Measurements from ENCODE around the gene ZNF775. TPM values are rescaled to one million over a fixed set of nuclear protein-coding genes. Genes with fewer than 3 reads are reported as not detected.
A peak's percentile ranks its signal among the peaks of the same experiment; 100 is the strongest.

ZNF775 gene
- total and polyA plus RNA-seq, 2 of the 13 experiments (the other 11 are each of a cell fraction or from before 2014, with no cell fraction given): 3.1 to 3.2 TPM

DNA sequence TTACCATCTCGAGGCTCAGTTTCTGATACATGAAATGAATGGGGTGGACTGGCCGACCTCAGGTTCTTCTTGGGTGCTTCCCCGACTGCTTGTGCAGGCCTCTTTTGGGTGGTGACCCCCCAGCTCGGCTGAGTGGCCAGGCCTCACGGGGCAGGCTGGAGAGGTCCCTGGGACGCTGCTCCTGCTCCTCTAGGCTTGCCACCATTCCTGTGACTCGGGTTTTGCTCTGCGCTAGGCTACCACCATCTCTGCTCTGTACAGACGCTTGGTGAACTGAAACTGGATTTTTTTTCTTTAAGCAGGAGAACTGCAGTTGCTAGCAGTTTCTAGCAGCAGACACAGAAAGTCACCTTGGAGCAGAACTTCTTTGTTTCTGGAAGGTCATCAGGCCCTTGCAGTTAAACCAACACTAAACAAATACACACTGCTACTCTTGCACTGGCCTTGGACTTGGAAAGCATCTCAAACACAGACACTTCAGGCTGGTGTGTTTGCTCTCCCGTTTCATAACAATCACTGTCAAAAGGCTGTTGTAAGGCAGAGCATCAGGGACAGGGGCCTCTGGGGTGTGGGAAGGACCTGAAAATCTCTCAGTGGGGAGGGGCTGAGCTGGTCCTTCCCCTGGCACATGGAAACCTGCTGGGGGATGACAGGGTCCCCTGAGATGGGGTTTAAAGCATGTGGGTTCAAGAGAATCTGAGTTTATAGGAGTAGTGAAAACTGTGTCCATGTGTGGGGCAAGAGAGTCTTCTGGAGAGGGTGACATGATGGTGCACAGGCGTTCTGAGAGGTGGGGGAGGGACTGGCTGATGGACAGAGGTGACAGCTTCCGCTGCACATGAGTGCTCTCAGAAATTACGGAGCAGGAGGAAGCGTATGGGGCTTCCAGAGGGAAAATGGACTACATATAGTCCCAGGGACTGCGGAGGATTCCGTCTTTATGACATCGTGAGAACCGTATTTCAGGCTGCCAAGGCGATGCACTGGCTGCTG, 36.3 kb downstream of the ZNF775 start (continued):
- TF ChIP-seq HNF4G (IDR thresholded peaks at IDR 0.05; ENCODE audit: borderline replicate concordance, low read depth, low read length) (peak; percentile 40; the same call in 1 of the 2 replicates), HNF4G (CRISPR knock-in tag; IDR thresholded peaks at IDR 0.05; ENCODE audit: borderline replicate concordance, low read depth) (peak; percentile 59; the same call in 1 of the 2 replicates), AKAP8 (CRISPR knock-in tag; IDR thresholded peaks at IDR 0.05) (no peak), ZNF644 (CRISPR knock-in tag; IDR thresholded peaks at IDR 0.05; ENCODE audit: low read depth) (0 out of 2 replicates have a peak, but pooled peaks have one; percentile 21), CENPT (CRISPR knock-in tag; IDR thresholded peaks at IDR 0.05; ENCODE audit: low read depth) (no peak), HES4 (CRISPR knock-in tag; IDR thresholded peaks at IDR 0.05; ENCODE audit: borderline replicate concordance) (no peak), KMT2B (CRISPR knock-in tag; IDR thresholded peaks at IDR 0.05) (peak; percentile 25; the same call in 1 of the 2 replicates), PRMT3 (CRISPR knock-in tag; IDR thresholded peaks at IDR 0.05; ENCODE audit: borderline replicate concordance, low read depth) (no peak), HDAC6 (IDR thresholded peaks at IDR 0.05; ENCODE audit: low read depth, low read length) (no peak), XRCC5 (optimal IDR thresholded peaks at IDR 0.05; ENCODE audit: low read length) (no peak), TMF1 (CRISPR knock-in tag; IDR thresholded peaks at IDR 0.05; ENCODE audit: low read depth) (no peak), GATA4 (IDR thresholded peaks at IDR 0.05; ENCODE audit: borderline replicate concordance, low read depth) (no peak), ZNF263 (CRISPR knock-in tag; IDR thresholded peaks at IDR 0.05) (no peak)
- TF ChIP-seq, protein P1, sequence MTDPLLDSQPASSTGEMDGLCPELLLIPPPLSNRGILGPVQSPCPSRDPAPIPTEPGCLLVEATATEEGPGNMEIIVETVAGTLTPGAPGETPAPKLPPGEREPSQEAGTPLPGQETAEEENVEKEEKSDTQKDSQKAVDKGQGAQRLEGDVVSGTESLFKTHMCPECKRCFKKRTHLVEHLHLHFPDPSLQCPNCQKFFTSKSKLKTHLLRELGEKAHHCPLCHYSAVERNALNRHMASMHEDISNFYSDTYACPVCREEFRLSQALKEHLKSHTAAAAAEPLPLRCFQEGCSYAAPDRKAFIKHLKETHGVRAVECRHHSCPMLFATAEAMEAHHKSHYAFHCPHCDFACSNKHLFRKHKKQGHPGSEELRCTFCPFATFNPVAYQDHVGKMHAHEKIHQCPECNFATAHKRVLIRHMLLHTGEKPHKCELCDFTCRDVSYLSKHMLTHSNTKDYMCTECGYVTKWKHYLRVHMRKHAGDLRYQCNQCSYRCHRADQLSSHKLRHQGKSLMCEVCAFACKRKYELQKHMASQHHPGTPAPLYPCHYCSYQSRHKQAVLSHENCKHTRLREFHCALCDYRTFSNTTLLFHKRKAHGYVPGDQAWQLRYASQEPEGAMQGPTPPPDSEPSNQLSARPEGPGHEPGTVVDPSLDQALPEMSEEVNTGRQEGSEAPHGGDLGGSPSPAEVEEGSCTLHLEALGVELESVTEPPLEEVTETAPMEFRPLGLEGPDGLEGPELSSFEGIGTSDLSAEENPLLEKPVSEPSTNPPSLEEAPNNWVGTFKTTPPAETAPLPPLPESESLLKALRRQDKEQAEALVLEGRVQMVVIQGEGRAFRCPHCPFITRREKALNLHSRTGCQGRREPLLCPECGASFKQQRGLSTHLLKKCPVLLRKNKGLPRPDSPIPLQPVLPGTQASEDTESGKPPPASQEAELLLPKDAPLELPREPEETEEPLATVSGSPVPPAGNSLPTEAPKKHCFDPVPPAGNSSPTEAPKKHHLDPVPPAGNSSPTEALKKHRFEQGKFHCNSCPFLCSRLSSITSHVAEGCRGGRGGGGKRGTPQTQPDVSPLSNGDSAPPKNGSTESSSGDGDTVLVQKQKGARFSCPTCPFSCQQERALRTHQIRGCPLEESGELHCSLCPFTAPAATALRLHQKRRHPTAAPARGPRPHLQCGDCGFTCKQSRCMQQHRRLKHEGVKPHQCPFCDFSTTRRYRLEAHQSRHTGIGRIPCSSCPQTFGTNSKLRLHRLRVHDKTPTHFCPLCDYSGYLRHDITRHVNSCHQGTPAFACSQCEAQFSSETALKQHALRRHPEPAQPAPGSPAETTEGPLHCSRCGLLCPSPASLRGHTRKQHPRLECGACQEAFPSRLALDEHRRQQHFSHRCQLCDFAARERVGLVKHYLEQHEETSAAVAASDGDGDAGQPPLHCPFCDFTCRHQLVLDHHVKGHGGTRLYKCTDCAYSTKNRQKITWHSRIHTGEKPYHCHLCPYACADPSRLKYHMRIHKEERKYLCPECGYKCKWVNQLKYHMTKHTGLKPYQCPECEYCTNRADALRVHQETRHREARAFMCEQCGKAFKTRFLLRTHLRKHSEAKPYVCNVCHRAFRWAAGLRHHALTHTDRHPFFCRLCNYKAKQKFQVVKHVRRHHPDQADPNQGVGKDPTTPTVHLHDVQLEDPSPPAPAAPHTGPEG (CRISPR knock-in tag; IDR thresholded peaks at IDR 0.05): no peak
- TF ChIP-seq, protein P2, sequence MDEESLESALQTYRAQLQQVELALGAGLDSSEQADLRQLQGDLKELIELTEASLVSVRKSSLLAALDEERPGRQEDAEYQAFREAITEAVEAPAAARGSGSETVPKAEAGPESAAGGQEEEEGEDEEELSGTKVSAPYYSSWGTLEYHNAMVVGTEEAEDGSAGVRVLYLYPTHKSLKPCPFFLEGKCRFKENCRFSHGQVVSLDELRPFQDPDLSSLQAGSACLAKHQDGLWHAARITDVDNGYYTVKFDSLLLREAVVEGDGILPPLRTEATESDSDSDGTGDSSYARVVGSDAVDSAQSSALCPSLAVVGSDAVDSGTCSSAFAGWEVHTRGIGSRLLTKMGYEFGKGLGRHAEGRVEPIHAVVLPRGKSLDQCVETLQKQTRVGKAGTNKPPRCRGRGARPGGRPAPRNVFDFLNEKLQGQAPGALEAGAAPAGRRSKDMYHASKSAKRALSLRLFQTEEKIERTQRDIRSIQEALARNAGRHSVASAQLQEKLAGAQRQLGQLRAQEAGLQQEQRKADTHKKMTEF (CRISPR knock-in tag; IDR thresholded peaks at IDR 0.05): peak; percentile 92
- TF ChIP-seq, protein P3, sequence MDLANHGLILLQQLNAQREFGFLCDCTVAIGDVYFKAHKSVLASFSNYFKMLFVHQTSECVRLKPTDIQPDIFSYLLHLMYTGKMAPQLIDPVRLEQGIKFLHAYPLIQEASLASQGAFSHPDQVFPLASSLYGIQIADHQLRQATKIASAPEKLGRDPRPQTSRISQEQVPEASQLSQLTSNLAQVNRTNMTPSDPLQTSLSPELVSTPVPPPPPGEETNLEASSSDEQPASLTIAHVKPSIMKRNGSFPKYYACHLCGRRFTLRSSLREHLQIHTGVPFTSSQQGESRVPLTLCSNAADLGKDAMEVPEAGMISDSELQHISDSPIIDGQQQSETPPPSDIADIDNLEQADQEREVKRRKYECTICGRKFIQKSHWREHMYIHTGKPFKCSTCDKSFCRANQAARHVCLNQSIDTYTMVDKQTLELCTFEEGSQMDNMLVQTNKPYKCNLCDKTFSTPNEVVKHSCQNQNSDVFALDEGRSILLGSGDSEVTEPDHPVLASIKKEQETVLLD (CRISPR knock-in tag; IDR thresholded peaks at IDR 0.05; ENCODE audit: low read depth): 0 out of 2 replicates have a peak, but pooled peaks have one; percentile 23
- TF ChIP-seq, protein P4, sequence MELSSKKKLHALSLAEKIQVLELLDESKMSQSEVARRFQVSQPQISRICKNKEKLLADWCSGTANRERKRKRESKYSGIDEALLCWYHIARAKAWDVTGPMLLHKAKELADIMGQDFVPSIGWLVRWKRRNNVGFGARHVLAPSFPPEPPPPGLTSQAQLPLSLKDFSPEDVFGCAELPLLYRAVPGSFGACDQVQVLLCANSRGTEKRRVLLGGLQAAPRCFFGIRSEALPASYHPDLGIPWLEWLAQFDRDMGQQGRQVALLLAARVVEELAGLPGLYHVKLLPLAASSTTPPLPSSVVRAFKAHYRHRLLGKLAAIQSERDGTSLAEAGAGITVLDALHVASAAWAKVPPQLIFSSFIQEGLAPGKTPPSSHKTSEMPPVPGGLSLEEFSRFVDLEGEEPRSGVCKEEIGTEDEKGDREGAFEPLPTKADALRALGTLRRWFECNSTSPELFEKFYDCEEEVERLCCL (CRISPR knock-in tag; IDR thresholded peaks at IDR 0.05; ENCODE audit: borderline replicate concordance): no peak
